Measurements from ENCODE around the gene VWA2.

Gene VWA2

GRCh38 chr10:114207349-114207748 is 31.7 kb upstream of the VWA2 start:
- POLR2A ChIA-PET (ENCODE audit: low non-redundant PET) = no interaction called here
- no peak for DNase-seq (ENCODE audit: low spot score)
- H3K27ac ChIP-seq = no peak overlapping the region
- CTCF ChIA-PET = interaction anchor here (0.6 kb wide), 1 partner anchor 47 kb away, joined by 3 read pairs; no protein-coding TSS in a partner anchor
- TF ChIP-seq CTCF (conservative IDR thresholded peaks at IDR 0.05; ENCODE audit: low read depth) = no peak

- POLR2A ChIA-PET (ENCODE audit: low non-redundant PET) = no interaction called here
- CTCF ChIA-PET = interaction anchor here (0.6 to 0.7 kb wide), 2 partner anchors 119 to 424 kb away, joined by 4 read pairs; no protein-coding TSS in a partner anchor
- no peak for DNase-seq (ENCODE audit: low spot score)
- no peak overlapping the region for H3K27ac ChIP-seq
- no peak for TF ChIP-seq CTCF (conservative IDR thresholded peaks at IDR 0.05; ENCODE audit: low read depth)
These were observed 30.7 kb upstream of the VWA2 start for GRCh38 chr10:114208351-114208750.

- no peak for TF ChIP-seq CTCF (conservative IDR thresholded peaks at IDR 0.05; ENCODE audit: low read depth)
- H3K27ac ChIP-seq = no peak overlapping the region
- DNase-seq (ENCODE audit: low spot score) = no peak
- CTCF ChIA-PET = interaction anchor here (0.6 to 0.9 kb wide), 3 partner anchors 91 to 634 kb away, joined by 3 to 5 read pairs (median 3); no protein-coding TSS in a partner anchor
- POLR2A ChIA-PET (ENCODE audit: low non-redundant PET) = no interaction called here
These were observed 26.9 kb upstream of the VWA2 start for GRCh38 chr10:114212153-114212552.

- no peak overlapping the region for H3K27ac ChIP-seq
- ChIA-PET CTCF (no interaction called here), POLR2A (ENCODE audit: low non-redundant PET) (no interaction called here)
- DNase-seq (ENCODE audit: low spot score) = no peak
- TF ChIP-seq CTCF (conservative IDR thresholded peaks at IDR 0.05; ENCODE audit: low read depth) = no peak
These were observed 24.0 kb upstream of the VWA2 start for GRCh38 chr10:114215033-114215432.

- TF ChIP-seq CTCF (conservative IDR thresholded peaks at IDR 0.05; ENCODE audit: low read depth) = no peak
- H3K27ac ChIP-seq = no peak overlapping the region
- ChIA-PET CTCF (interaction anchor here (1.5 kb wide), 1 partner anchor 10 kb away, joined by 3 read pairs; no protein-coding TSS in a partner anchor), POLR2A (ENCODE audit: low non-redundant PET) (no interaction called here)
- DNase-seq (ENCODE audit: low spot score) = no peak
These were observed 18.8 kb upstream of the VWA2 start for GRCh38 chr10:114220281-114220680.

GRCh38 chr10:114221235-114221634 is 17.8 kb upstream of the VWA2 start:
- POLR2A ChIA-PET (ENCODE audit: low non-redundant PET) = no interaction called here
- CTCF ChIA-PET = interaction anchor here (1.0 to 1.5 kb wide), 2 partner anchors 9 to 15 kb away, joined by 3 read pairs; no protein-coding TSS in a partner anchor
- TF ChIP-seq CTCF (conservative IDR thresholded peaks at IDR 0.05; ENCODE audit: low read depth) = no peak
- no peak overlapping the region for H3K27ac ChIP-seq
- DNase-seq (ENCODE audit: low spot score) = no peak

Measured in RWPE1 (cell line).